HEK293T (cell line): ENCODE data around the gene CLEC2D.

Experiments
- CTCF ChIA-PET: fragments of 350-600 bp; formaldehyde crosslinking; extraction: SDS; loops from one replicate; lab custom pipeline; 2021; ENCODE audit warnings: antibody characterized with exemption, inconsistent platforms; lab: Yijun Ruan, JAX
- POLR2A ChIA-PET: fragments of 350-600 bp; formaldehyde crosslinking; extraction: SDS; loops from one replicate; lab custom pipeline; 2020; ENCODE audit warnings: antibody characterized with exemption, inconsistent platforms; lab: Yijun Ruan, JAX
- DNase-seq: peaks from one replicate; pipeline ENCODE4 v3.0.0; 2012; ENCODE audit warnings: mixed read lengths; ENCODE audit errors: extremely low spot score
- ARNT ChIP-seq: fragments of 450-650 bp; IDR thresholded peaks from 2 replicates; pipeline ENCODE4 v1.6.1; 2017; ENCODE audit warnings: mild to moderate bottlenecking
- BHLHE40 ChIP-seq: fragments of 450-650 bp; IDR thresholded peaks from 2 replicates; pipeline ENCODE4 v1.6.1; 2016; ENCODE audit warnings: mild to moderate bottlenecking, moderate library complexity, borderline replicate concordance
- CTBP1 ChIP-seq: fragments of 450-650 bp; IDR thresholded peaks from 2 replicates; pipeline ENCODE4 v1.6.1; 2016; ENCODE audit warnings: borderline replicate concordance
- ELF4 ChIP-seq: fragments of 450-650 bp; IDR thresholded peaks from 2 replicates; pipeline ENCODE4 v1.6.1; 2017; ENCODE audit warnings: antibody characterized with exemption
- FOXA1 ChIP-seq: fragments of 450-650 bp; IDR thresholded peaks from 2 replicates; pipeline ENCODE4 v1.6.1; 2016; ENCODE audit warnings: mild to moderate bottlenecking
- FOXK2 ChIP-seq: fragments of 450-650 bp; IDR thresholded peaks from 2 replicates; pipeline ENCODE4 v1.6.1; 2016; ENCODE audit warnings: mild to moderate bottlenecking
- FOXM1 ChIP-seq: fragments of 450-650 bp; IDR thresholded peaks from 2 replicates; pipeline ENCODE4 v1.6.1; 2017; ENCODE audit warnings: mild to moderate bottlenecking, borderline replicate concordance
- HDGF ChIP-seq: fragments of 450-650 bp; IDR thresholded peaks from 2 replicates; pipeline ENCODE4 v1.6.1; 2017; ENCODE audit warnings: antibody characterized with exemption, borderline replicate concordance
- L3MBTL2 ChIP-seq: fragments of 450-650 bp; conservative IDR thresholded peaks from 2 replicates; pipeline ENCODE4 v1.6.1; 2016; ENCODE audit warnings: mild to moderate bottlenecking
- LEF1 ChIP-seq: fragments of 450-650 bp; IDR thresholded peaks from 2 replicates; pipeline ENCODE4 v1.6.1; 2017; ENCODE audit warnings: mild to moderate bottlenecking, borderline replicate concordance
- NFRKB ChIP-seq: fragments of 450-650 bp; IDR thresholded peaks from 2 replicates; pipeline ENCODE4 v1.6.1; 2016; ENCODE audit warnings: mild to moderate bottlenecking, moderate library complexity
- SP1 ChIP-seq: fragments of 450-650 bp; IDR thresholded peaks from 2 replicates; pipeline ENCODE4 v1.6.1; 2017
- SUZ12 ChIP-seq: fragments of 450-650 bp; IDR thresholded peaks from 2 replicates; pipeline ENCODE4 v1.6.1; 2016; ENCODE audit warnings: mild to moderate bottlenecking
- TARDBP ChIP-seq: fragments of 450-650 bp; IDR thresholded peaks from 2 replicates; pipeline ENCODE4 v1.6.1; 2016
- ZNF384 ChIP-seq: fragments of 450-650 bp; IDR thresholded peaks from 2 replicates; pipeline ENCODE4 v1.6.1; 2016
- TF ChIP-seq, protein P1 (sequence below): fragments of 450-650 bp; IDR thresholded peaks from 2 replicates; pipeline ENCODE4 v1.6.1; 2016

Gene CLEC2D

DNA sequence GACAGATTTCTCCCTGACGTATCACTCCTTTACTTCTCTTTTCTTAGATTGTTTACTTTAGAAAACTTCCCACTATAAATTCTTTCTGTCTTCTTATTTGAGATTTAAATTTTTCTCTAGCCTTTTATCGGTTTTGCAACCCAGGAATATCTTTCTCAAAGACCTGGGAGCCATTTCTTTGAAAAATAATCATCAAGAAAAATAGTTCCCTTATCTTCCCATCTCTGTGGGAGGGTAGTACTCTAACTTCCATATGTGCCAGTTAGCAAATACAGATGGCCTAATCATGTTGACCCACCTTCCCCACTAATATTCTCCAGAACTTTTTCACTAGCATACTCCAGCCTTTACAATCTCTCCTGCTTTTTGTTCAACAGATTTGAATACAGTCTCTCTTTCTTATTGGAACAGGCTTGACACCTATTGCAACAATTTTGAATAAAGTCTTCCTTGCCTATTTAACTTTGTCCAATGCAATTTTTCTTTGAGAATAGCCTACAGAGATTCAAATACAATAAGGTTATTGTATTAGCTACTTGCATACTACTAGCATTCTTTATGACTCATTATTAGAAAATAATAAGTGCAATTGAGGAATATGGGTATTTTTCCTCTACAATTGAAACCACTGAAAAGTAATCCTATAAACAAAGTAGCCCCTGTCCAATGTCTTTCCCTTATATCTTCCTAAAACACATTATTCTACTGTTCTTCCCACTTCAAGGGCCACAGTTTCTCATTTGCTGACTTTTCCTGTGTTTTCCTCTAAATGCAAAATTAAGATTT lies 34.4 kb upstream of the CLEC2D start:
- CTCF ChIA-PET = interaction anchor here (0.6 to 1.0 kb wide), 3 partner anchors 13 to 88 kb away, joined by 3 to 5 read pairs (median 4); no protein-coding TSS in a partner anchor
- POLR2A ChIA-PET = no interaction called here
- DNase-seq = no peak
- TF ChIP-seq NFRKB = no peak
- no peak for TF ChIP-seq FOXM1
- no peak for TF ChIP-seq TARDBP
- TF ChIP-seq CTBP1 = no peak
- no peak for TF ChIP-seq LEF1
- TF ChIP-seq HDGF = no peak
- TF ChIP-seq, protein P1, sequence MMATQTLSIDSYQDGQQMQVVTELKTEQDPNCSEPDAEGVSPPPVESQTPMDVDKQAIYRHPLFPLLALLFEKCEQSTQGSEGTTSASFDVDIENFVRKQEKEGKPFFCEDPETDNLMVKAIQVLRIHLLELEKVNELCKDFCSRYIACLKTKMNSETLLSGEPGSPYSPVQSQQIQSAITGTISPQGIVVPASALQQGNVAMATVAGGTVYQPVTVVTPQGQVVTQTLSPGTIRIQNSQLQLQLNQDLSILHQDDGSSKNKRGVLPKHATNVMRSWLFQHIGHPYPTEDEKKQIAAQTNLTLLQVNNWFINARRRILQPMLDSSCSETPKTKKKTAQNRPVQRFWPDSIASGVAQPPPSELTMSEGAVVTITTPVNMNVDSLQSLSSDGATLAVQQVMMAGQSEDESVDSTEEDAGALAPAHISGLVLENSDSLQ = no peak
- no peak for TF ChIP-seq SUZ12
- no peak for TF ChIP-seq SP1
- TF ChIP-seq BHLHE40 = no peak
- TF ChIP-seq FOXK2 = no peak
- no peak for TF ChIP-seq L3MBTL2
- no peak for TF ChIP-seq ELF4
- no peak for TF ChIP-seq FOXA1
- TF ChIP-seq ARNT = no peak

DNA sequence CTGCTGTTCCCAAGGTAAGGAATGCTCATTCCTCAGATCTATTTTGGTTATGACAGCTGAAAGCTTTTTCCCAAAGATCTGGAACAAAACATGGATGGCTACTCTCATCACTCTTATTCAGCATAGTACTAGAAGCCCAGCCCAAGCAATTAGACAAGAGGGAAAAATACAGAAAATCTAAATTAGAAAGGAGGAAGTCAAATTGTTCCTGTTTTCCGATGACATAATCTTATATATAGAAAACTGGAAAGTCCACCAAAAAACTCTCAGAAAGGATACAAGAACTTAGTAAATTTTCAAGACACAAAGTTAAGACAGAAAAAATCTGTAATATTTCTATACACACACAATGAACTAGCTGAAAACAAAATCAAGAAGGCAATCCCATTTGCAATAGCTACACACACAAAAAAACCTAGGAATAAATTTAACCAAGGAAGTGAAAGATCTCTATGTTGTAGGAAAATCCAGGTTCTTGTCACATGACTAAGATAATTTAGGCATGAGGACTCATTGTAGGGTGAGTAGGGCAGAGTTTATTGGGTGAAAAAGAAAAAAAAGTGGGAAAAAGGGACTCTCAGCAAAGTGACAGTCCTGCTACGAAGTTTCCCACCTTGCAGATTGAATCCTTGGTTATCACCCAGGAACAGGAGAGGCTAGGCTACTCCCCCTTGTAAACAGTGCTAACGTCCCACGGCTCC lies 33.2 kb upstream of the CLEC2D start:
- TF ChIP-seq, protein P1 = no peak
- TF ChIP-seq L3MBTL2 = no peak
- CTCF ChIA-PET = no interaction called here
- POLR2A ChIA-PET = no interaction called here
- no peak for DNase-seq

DNA sequence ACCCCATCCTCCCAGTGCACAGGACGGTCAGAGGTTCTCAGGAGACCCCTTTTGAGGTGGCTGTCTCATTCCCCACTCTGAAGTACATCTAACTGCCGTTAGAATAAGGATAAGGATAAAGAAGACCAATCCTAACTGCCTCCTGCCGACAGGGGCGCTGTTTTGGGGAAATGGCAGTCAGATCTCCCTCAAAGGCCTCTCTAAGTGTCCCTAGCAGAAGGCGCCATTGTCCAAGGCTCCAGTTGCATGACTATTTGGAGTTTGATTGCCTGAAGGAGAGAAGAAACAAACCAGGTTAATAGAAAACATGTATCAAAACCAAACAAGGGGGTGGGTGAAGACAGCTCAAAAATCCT lies 32.7 kb upstream of the CLEC2D start:
- TF ChIP-seq FOXK2 (no peak), SUZ12 (no peak), SP1 (no peak), ARNT (no peak)
- no peak for DNase-seq
- CTCF ChIA-PET = no interaction called here
- POLR2A ChIA-PET = no interaction called here

DNA sequence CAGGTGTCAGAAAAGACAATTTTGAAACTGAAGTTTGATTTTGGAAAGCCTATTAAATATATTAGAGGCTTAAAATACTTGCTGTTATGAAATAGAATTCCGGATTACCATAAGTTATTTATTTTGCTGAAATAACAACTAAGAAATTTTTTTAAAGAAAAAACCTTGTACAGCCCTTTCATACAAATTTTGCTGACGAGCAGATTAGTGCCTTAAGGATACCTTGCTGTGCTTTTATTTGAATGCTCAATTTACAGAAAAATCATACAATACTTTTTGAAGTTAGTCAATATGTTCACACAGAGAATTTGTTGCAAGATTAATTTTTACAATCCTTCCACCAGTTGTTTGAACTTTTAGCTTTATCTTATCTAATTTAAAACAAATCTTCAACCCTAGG lies 29.5 kb upstream of the CLEC2D start:
- DNase-seq = no peak
- no peak for TF ChIP-seq FOXA1
- TF ChIP-seq L3MBTL2 = no peak
- TF ChIP-seq TARDBP = no peak
- TF ChIP-seq CTBP1 = no peak
- no peak for TF ChIP-seq NFRKB
- no peak for TF ChIP-seq ELF4
- no peak for TF ChIP-seq FOXM1
- no peak for TF ChIP-seq ZNF384
- no peak for TF ChIP-seq SP1
- TF ChIP-seq, protein P1 = no peak
- no peak for TF ChIP-seq HDGF
- TF ChIP-seq ARNT = no peak
- ChIA-PET POLR2A (interaction anchor here (1.7 kb wide), 1 partner anchor 8 kb away, joined by 12 read pairs; no protein-coding TSS in a partner anchor), CTCF (no interaction called here)

DNA sequence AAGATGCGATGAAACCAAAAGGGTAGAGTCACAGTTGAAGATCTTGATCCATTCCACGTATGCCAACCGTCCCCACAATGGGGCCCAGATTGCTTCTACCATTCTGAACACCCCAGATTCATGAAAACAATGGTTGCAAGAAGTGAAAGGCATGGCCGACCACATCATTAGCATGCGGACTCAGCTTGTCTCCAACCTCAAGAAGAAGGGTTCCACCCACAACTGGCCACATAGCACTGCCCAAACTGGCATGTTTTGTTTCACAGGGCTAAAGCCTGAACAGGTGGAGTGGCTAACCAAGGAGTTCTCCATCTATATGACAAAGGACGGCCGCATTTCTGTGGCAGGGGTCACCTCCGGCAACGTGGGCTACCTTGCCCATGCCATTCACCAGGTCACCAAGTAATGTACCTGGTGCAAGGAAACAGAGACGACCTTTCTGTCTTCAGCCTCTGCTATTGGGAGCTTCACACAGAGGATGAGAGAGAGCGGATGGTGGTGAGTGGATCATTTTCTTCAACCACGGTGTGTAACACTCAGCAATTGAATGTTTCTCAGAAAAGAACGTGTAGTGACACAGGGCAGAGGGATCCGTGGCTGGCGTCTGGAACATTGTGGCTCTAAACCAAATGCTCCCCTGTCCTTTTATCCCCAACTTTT lies 26.8 kb upstream of the CLEC2D start:
- POLR2A ChIA-PET = no interaction called here
- no peak for DNase-seq
- no peak for TF ChIP-seq LEF1
- TF ChIP-seq TARDBP = no peak
- TF ChIP-seq SP1 = no peak
- TF ChIP-seq, protein P1 = no peak
- no peak for TF ChIP-seq BHLHE40
- no peak for TF ChIP-seq FOXM1
- TF ChIP-seq NFRKB = no peak
- TF ChIP-seq L3MBTL2 = no peak
- TF ChIP-seq FOXA1 = no peak
- no peak for TF ChIP-seq HDGF
- TF ChIP-seq FOXK2 = no peak
- no peak for TF ChIP-seq CTBP1
- no peak for TF ChIP-seq ZNF384
- no peak for TF ChIP-seq ARNT
- no peak for TF ChIP-seq SUZ12
- TF ChIP-seq ELF4 = no peak

More for the DNA sequence above, 26.8 kb upstream of the CLEC2D start:
- CTCF ChIA-PET = no interaction called here
